GM18505 (cell line): Measurements from ENCODE around the gene DYRK1A.
A peak's percentile ranks its signal among the peaks of the same experiment; 100 is the strongest.
"Not testable (repeated sequence)": the region's sequence is repeated elsewhere in the genome, so short reads cannot be mapped to it uniquely, and the experiment has no call there.

Source experiments
- ATAC-seq: cut with Tn5 transposase; IDR thresholded peaks from one replicate; pipeline ENCODE4 v1.9.1; 2021; ENCODE audit not compliant: unreplicated experiment
- POLR2A ChIP-seq: IDR thresholded peaks from 4 replicates; pipeline ENCODE4 v1.6.1; 2011; ENCODE audit warnings: borderline replicate concordance; ENCODE audit not compliant: insufficient read depth, insufficient read length; ENCODE audit errors: extremely low read depth

DYRK1A gene

GRCh38 chr21:37522641-37523295 lies 156.2 kb downstream of the DYRK1A start:
- ATAC-seq, result no peak
- TF ChIP-seq POLR2A, result no peak

GRCh38 chr21:37524944-37525343 lies 158.4 kb downstream of the DYRK1A start:
- ATAC-seq, result not testable (repeated sequence)

DNA sequence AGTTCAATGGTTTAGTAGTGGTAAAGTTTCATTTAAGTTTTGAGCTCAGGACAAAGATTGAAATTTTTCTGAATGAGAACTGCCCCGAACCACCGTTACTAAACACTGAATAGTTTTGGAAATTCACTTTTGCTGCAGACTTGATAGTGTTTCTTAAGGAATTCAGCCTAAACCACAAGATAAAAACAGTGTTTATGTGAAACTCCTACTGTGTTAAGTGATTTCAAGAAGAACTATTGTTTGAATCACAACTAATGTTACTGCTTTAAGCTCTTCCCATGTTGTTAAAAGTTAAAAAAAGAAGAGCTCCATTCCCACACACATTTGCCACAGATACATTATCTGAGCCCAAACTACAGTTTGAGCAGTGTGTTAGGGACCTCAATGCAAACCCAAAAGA lies 159.2 kb downstream of the DYRK1A start:
- TF ChIP-seq POLR2A, result no peak
- ATAC-seq, result no peak

GRCh38 chr21:37527103-37527502 lies 160.5 kb downstream of the DYRK1A start:
- TF ChIP-seq POLR2A, result no peak

GRCh38 chr21:37527716-37528115 lies 161.1 kb downstream of the DYRK1A start:
- TF ChIP-seq POLR2A, result no peak
- ATAC-seq, result no peak

More at GRCh38 chr21:37527103-37527502, 160.5 kb downstream of the DYRK1A start:
- ATAC-seq, result no peak

DNA sequence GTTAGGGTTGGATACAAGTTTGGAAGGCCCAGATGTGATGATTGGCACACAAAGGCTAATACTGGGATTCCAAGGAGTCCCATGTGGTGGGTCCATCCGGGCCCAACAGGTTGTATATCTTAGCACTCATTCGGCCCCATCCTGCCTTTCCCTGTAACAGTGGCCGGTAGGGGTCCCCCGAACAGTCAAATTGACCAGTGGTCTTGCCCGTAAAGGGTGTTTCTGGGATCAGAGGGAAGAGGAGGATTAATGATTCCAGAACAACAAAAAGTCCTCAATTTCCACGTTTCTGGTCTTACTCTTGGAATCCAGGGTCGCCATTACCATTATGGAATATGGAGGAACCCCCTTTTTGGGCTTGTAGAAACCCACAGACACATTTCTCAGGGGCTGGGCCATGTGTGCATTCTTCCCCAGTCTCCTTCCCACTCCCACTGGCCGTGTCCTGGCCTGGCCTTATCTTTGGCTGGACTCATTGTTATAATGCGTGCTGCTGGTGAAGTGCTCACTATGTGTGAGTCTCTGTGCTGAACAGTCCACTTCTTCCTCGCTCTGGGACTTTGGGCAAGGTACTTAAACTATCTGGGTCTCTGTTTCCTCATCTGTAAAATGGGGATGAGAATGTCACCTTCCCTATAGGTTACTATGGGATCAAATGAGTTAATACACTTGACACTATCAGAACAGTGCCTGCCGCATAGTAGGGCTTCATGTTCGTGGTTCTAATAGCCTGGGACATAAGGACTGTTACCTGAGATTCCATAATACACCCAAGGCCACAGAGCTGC lies 161.8 kb downstream of the DYRK1A start:
- no peak for TF ChIP-seq POLR2A
- ATAC-seq, result no peak

GRCh38 chr21:37529649-37530048 lies 163.1 kb downstream of the DYRK1A start:
- no peak for TF ChIP-seq POLR2A
- ATAC-seq, result no peak

- TF ChIP-seq POLR2A, result no peak
- ATAC-seq, result no peak
Observed at GRCh38 chr21:37530901-37531351, 164.4 kb downstream of the DYRK1A start.

DNA sequence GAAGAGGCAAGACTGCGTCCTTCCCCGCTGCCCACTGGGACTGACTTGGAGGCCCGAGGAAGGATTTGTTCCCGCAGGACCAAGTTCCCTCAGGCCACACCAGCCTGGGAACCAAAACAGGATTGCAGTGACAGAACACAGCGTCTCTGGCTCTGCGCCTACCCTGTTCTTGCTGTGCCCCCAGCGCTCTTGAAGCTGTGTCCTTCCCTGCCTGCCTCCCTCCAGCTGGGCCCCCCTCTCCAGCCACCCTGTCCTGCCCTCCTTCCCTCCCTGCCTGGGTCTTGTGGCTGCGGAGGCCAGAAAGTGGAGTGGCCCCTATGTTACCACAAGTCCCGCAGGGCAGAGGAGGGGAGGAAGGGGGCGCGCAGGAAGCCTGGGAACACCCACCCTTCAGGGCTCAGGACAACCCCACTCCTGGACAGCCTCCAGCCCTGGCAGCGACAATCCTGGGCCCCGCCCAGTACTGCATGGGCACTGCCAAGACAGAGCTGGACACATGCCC lies 164.9 kb downstream of the DYRK1A start:
- TF ChIP-seq POLR2A, result no peak
- ATAC-seq, result no peak

GRCh38 chr21:37532868-37533780 lies 166.6 kb downstream of the DYRK1A start:
- ATAC-seq, result peak; percentile 61
- no peak for TF ChIP-seq POLR2A

GRCh38 chr21:37534431-37534830 lies 167.9 kb downstream of the DYRK1A start:
- no peak for ATAC-seq
- no peak for TF ChIP-seq POLR2A

DNA sequence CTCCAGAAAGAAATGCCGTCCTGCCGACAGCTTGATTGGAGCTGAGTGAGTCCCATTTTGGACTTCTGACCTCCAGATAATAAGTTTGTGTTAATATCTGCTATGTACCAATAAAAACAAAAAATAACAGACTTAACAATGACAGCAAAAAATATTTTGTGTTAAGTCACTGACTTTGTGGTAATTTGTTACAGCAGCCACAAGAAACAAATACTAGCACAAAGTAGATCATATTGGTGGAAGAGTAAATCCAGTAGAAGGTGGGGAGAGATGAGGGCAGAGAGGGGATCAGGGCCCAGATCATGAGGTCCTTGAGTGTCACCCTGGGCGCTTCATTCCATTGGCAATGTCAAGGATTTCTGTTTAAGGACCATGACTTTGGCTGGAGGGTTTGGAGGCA lies 168.6 kb downstream of the DYRK1A start:
- no peak for ATAC-seq
- no peak for TF ChIP-seq POLR2A

DNA sequence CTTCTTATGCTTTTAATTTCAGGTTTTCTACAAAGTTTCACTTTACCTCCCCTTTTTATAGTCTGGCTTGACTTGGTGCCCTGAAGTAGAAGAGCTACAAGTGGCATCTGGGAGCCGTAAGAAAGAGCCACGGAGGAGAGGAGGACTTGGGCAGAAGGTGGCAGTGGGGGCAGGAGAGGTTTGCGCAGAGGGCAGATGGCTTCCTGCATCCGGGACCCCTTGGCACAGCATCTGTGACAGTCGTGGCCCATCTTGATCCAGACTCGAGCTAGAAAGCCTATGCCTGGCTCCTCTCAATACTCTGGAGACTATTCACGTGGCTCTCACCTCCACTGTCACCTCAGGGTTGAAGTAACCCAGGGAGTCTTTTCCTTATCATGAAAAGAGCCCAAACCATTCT lies 169.1 kb downstream of the DYRK1A start:
- no peak for TF ChIP-seq POLR2A
- no peak for ATAC-seq

- TF ChIP-seq POLR2A, result no peak
- ATAC-seq, result no peak
Observed at GRCh38 chr21:37536616-37537278, 170.2 kb downstream of the DYRK1A start.
